Suprapubic skin (tissue), 4 donors: ENCODE results near the gene ATP1B1.

Experiments used
- EP300 ChIP-seq: sonication (generic); formaldehyde crosslinking; IDR thresholded peaks from one replicate; pipeline ENCODE4 v1.6.1; 2017; ENCODE audit warnings: antibody characterized with exemption
- POLR2A ChIP-seq, 2 donors: fragments of 450-650 bp; IDR thresholded peaks; one replicate each; pipeline ENCODE4 v1.6.1; 2017; ENCODE audit warnings: antibody characterized with exemption in 2 of 2, mild to moderate bottlenecking in 2 of 2, moderate library complexity in 2 of 2
- POLR2AphosphoS5 ChIP-seq, 3 donors: sonication (generic); formaldehyde crosslinking; IDR thresholded peaks; one replicate each; pipeline ENCODE4 v1.6.1; 2017; ENCODE audit warnings: antibody characterized with exemption in 3 of 3
- TF ChIP-seq, protein P1 (sequence below), 2 donors: fragments of 200-600 bp in 1 of 2; fragments of 450-650 bp in 1 of 2; sonication (generic) in 1 of 2; IDR thresholded peaks; one replicate each; pipeline ENCODE4 v1.5.1; 2016 to 2019; ENCODE audit warnings: antibody characterized with exemption in 2 of 2, mild to moderate bottlenecking in 1 of 2, moderate library complexity in 1 of 2

GRCh38 chr1:169117599-169117998 lies 11.1 kb downstream of the ATP1B1 start:
- TF ChIP-seq EP300, result no peak
- no peak for TF ChIP-seq POLR2A (IDR thresholded peaks at IDR 0.05)
- TF ChIP-seq, protein P1, sequence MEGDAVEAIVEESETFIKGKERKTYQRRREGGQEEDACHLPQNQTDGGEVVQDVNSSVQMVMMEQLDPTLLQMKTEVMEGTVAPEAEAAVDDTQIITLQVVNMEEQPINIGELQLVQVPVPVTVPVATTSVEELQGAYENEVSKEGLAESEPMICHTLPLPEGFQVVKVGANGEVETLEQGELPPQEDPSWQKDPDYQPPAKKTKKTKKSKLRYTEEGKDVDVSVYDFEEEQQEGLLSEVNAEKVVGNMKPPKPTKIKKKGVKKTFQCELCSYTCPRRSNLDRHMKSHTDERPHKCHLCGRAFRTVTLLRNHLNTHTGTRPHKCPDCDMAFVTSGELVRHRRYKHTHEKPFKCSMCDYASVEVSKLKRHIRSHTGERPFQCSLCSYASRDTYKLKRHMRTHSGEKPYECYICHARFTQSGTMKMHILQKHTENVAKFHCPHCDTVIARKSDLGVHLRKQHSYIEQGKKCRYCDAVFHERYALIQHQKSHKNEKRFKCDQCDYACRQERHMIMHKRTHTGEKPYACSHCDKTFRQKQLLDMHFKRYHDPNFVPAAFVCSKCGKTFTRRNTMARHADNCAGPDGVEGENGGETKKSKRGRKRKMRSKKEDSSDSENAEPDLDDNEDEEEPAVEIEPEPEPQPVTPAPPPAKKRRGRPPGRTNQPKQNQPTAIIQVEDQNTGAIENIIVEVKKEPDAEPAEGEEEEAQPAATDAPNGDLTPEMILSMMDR (IDR thresholded peaks at IDR 0.05), result no peak
- no peak for TF ChIP-seq POLR2AphosphoS5 (IDR thresholded peaks at IDR 0.05)
